ENCODE measurements around the gene GSAP.
"Not testable (repeated sequence)": the region's sequence is repeated elsewhere in the genome, so short reads cannot be mapped to it uniquely, and the experiment has no call there.

The GSAP gene

GRCh38 chr7:77352665-77353406 lies 63.3 kb downstream of the GSAP start:
- TF ChIP-seq ZFX (IDR thresholded peaks at IDR 0.05; ENCODE audit: borderline replicate concordance) (no peak), CTCF (IDR thresholded peaks at IDR 0.05) (no peak)
- no peak overlapping the region for H3K27ac ChIP-seq

GRCh38 chr7:77351539-77352004 lies 64.6 kb downstream of the GSAP start:
- no peak overlapping the region for H3K27ac ChIP-seq
- no peak for TF ChIP-seq CTCF (IDR thresholded peaks at IDR 0.05)
- no peak for TF ChIP-seq ZFX (IDR thresholded peaks at IDR 0.05; ENCODE audit: borderline replicate concordance)

- TF ChIP-seq ZFX (IDR thresholded peaks at IDR 0.05; ENCODE audit: borderline replicate concordance) = no peak
- TF ChIP-seq CTCF (IDR thresholded peaks at IDR 0.05) = no peak
- H3K27ac ChIP-seq = no peak overlapping the region
Observed at GRCh38 chr7:77349141-77349540, 67.0 kb downstream of the GSAP start.

- no peak for TF ChIP-seq ZFX (IDR thresholded peaks at IDR 0.05; ENCODE audit: borderline replicate concordance)
- TF ChIP-seq CTCF (IDR thresholded peaks at IDR 0.05) = no peak
- H3K27ac ChIP-seq = no peak overlapping the region
Observed at GRCh38 chr7:77348371-77348813, 67.8 kb downstream of the GSAP start.

- TF ChIP-seq ZFX (IDR thresholded peaks at IDR 0.05; ENCODE audit: borderline replicate concordance) (no peak), CTCF (IDR thresholded peaks at IDR 0.05) (no peak)
- H3K27ac ChIP-seq = no peak overlapping the region
Observed at GRCh38 chr7:77346441-77346840, 69.7 kb downstream of the GSAP start.

- not testable (repeated sequence) for H3K27ac ChIP-seq
Observed at GRCh38 chr7:77345426-77345825, 70.7 kb downstream of the GSAP start.

GRCh38 chr7:77339726-77340125 lies 76.4 kb downstream of the GSAP start:
- TF ChIP-seq ZFX (IDR thresholded peaks at IDR 0.05; ENCODE audit: borderline replicate concordance) (no peak), CTCF (IDR thresholded peaks at IDR 0.05) (no peak)
- H3K27ac ChIP-seq = no peak overlapping the region
